Measurements from ENCODE around the gene PTCSC3.

- TF ChIP-seq EZH2 (IDR thresholded peaks at IDR 0.05; ENCODE audit: low read depth, unreplicated experiment) (no peak), CTCF (conservative IDR thresholded peaks at IDR 0.05; ENCODE audit: low read depth in 2 of 2) (no peak), EZH2phosphoT487 (IDR thresholded peaks at IDR 0.05; ENCODE audit: unreplicated experiment) (no peak), REST (IDR thresholded peaks at IDR 0.05; ENCODE audit: unreplicated experiment) (no peak), POLR2AphosphoS5 (IDR thresholded peaks at IDR 0.05; ENCODE audit: low read depth) (no peak), JUNB (IDR thresholded peaks at IDR 0.05; ENCODE audit: unreplicated experiment) (no peak), ZNF331 (CRISPR knock-in tag; IDR thresholded peaks at IDR 0.05; ENCODE audit: low read depth) (no peak), ZNF114 (CRISPR knock-in tag; IDR thresholded peaks at IDR 0.05) (no peak), CREB1 (CRISPR knock-in tag; IDR thresholded peaks at IDR 0.05; ENCODE audit: low read depth) (no peak), STAT1 (IDR thresholded peaks at IDR 0.05; ENCODE audit: unreplicated experiment) (no peak), ETS1 (IDR thresholded peaks at IDR 0.05) (no peak)
Measured at GRCh38 chr14:36134038-36134437, 42.5 kb downstream of the PTCSC3 start.
